Epithelial cell of proximal tubule (primary cell): ENCODE results near the gene GPC1. TPM values are rescaled to one million over a fixed set of nuclear protein-coding genes. Genes with fewer than 3 reads are reported as not detected.

Experiments
- DNase-seq: peaks from one replicate; pipeline ENCODE4 v3.0.0-alpha.2; 2011; ENCODE audit warnings: low read depth
- H3K4me3 ChIP-seq: 2 replicates; pipeline ENCODE4 v1.5.1; 2011; ENCODE audit warnings: low read depth, mild to moderate bottlenecking, low read length
- CTCF ChIP-seq: conservative IDR thresholded peaks from 2 replicates; pipeline ENCODE4 v1.5.1; 2012; ENCODE audit warnings: low read depth, mild to moderate bottlenecking, low read length
- total RNA-seq: library from RNA; depleted of rRNA; stranded (reverse); fragments of >200 nt; gene quantifications from 2 replicates; pipeline ENCODE4 v1.2.3, GENCODE V29; 2015

The GPC1 gene
- total RNA-seq, 1 donor from 2014 or later: 45.4 TPM

GRCh38 chr2:240432430-240432819, 3.0 kb upstream of the GPC1 start:
- TF ChIP-seq CTCF: no peak
- no peak for DNase-seq
- no peak overlapping the region for H3K4me3 ChIP-seq

- no peak for DNase-seq
- TF ChIP-seq CTCF: no peak
- no peak overlapping the region for H3K4me3 ChIP-seq
Measured at GRCh38 chr2:240432820-240433801, 2.4 kb upstream of the GPC1 start.

GRCh38 chr2:240433973-240434727, 1.3 kb upstream of the GPC1 start:
- DNase-seq: peak; percentile 37
- peak overlapping the region; percentile 59 for H3K4me3 ChIP-seq
- TF ChIP-seq CTCF: no peak

GRCh38 chr2:240434728-240435456, 571 bp upstream of the GPC1 start:
- H3K4me3 ChIP-seq: peak overlapping the region; percentile 59
- no peak for TF ChIP-seq CTCF
- no peak for DNase-seq

GRCh38 chr2:240435948-240436682, 652 bp downstream of the GPC1 start:
- TF ChIP-seq CTCF: no peak
- no peak for DNase-seq
- H3K4me3 ChIP-seq: peak overlapping the region; percentile 67
